Uterus (tissue), 2 donors: ENCODE measurements around the gene ELP1.

Experiments used
- CTCF ChIP-seq, 4 experiments: fragments of 200-600 bp in 2 of 4; fragments of 450-650 bp in 2 of 4; sonication (generic) in 2 of 4; IDR thresholded peaks; one replicate each; pipeline ENCODE4 v1.5.1; 2016 to 2019; ENCODE audit warnings: antibody characterized with exemption in 4 of 4, mild to moderate bottlenecking in 2 of 4, moderate library complexity in 1 of 4
- POLR2A ChIP-seq, 2 donors: fragments of 450-650 bp; IDR thresholded peaks; one replicate each; pipeline ENCODE4 v1.6.1; 2016; ENCODE audit warnings: antibody characterized with exemption in 2 of 2, mild to moderate bottlenecking in 1 of 2, moderate library complexity in 1 of 2

- TF ChIP-seq CTCF (IDR thresholded peaks at IDR 0.05): no peak
- TF ChIP-seq POLR2A (IDR thresholded peaks at IDR 0.05): no peak
Measured at GRCh38 chr9:108850293-108850897, 83.5 kb downstream of the ELP1 start.
